Breast epithelium (tissue), 4 donors: ENCODE measurements around the gene SLX4. TPM values are rescaled to one million over a fixed set of nuclear protein-coding genes. Genes with fewer than 3 reads are reported as not detected.
"Not testable (repeated sequence)": the region's sequence is repeated elsewhere in the genome, so short reads cannot be mapped to it uniquely, and the experiment has no call there.

ENCODE experiments used
- DNase-seq, 2 donors: peaks; one replicate each; pipeline ENCODE4 v3.0.0-alpha.2; 2019; ENCODE audit warnings: low spot score in 2 of 2
- H3K27ac ChIP-seq, 2 donors: fragments of 200-600 bp; sonication (generic) in 1 of 2; one replicate each; pipeline ENCODE4 v1.5.1; 2016 to 2019; ENCODE audit warnings: mild to moderate bottlenecking in 1 of 2
- H3K27me3 ChIP-seq, 2 donors: fragments of 200-600 bp; sonication (generic) in 1 of 2; one replicate each; pipeline versions ENCODE4 v1.5.1 to v1.6.0; 2017 to 2019; ENCODE audit warnings: control low read depth in 1 of 2, mild to moderate bottlenecking in 1 of 2
- H3K36me3 ChIP-seq: fragments of 200-600 bp; one replicate; pipeline ENCODE4 v1.5.1; 2019
- H3K4me1 ChIP-seq, 2 donors: fragments of 200-600 bp; sonication (generic); one replicate each; pipeline ENCODE4 v1.5.1; 2016 to 2019; ENCODE audit warnings: control low read depth in 1 of 2
- H3K4me3 ChIP-seq, 3 donors: fragments of 200-600 bp; sonication (generic); 1 replicate in 2 of 3; 2 replicates in 1 of 3; pipeline ENCODE4 v1.5.1; 2016 to 2019; ENCODE audit warnings: mild to moderate bottlenecking in 3 of 3, moderate library complexity in 2 of 3
- H3K9me3 ChIP-seq, 2 donors: fragments of 200-600 bp; sonication (generic) in 1 of 2; one replicate each; pipeline ENCODE4 v1.5.1; 2016 to 2019; ENCODE audit warnings: control low read depth in 1 of 2
- POLR2A ChIP-seq: fragments of 450-650 bp; IDR thresholded peaks from one replicate; pipeline ENCODE4 v1.6.1; 2016; ENCODE audit warnings: antibody characterized with exemption, mild to moderate bottlenecking, moderate library complexity
- POLR2AphosphoS5 ChIP-seq, 3 donors: sonication (generic); formaldehyde crosslinking; IDR thresholded peaks; one replicate each; pipeline ENCODE4 v1.6.1; 2017; ENCODE audit warnings: antibody characterized with exemption in 3 of 3
- intact Hi-C: fragments of 100-400 bp; cut with DNase I; formaldehyde crosslinking; loops from one replicate; pipeline ENCODE4 v1.15.1; 2023; ENCODE audit warnings: low total_unique reads
- total RNA-seq, 3 donors: library from RNA; depleted of rRNA; stranded (reverse); fragments of >200 nt; gene quantifications; one replicate each; pipeline ENCODE4 v1.1.0, GENCODE V29; 2016
- TF ChIP-seq, protein P1 (sequence below), 3 donors: fragments of 450-650 bp; IDR thresholded peaks; one replicate each; pipeline ENCODE4 v1.5.1; 2016 to 2017; ENCODE audit warnings: antibody characterized with exemption in 3 of 3, mild to moderate bottlenecking in 3 of 3, moderate library complexity in 3 of 3

SLX4 gene, protein sequence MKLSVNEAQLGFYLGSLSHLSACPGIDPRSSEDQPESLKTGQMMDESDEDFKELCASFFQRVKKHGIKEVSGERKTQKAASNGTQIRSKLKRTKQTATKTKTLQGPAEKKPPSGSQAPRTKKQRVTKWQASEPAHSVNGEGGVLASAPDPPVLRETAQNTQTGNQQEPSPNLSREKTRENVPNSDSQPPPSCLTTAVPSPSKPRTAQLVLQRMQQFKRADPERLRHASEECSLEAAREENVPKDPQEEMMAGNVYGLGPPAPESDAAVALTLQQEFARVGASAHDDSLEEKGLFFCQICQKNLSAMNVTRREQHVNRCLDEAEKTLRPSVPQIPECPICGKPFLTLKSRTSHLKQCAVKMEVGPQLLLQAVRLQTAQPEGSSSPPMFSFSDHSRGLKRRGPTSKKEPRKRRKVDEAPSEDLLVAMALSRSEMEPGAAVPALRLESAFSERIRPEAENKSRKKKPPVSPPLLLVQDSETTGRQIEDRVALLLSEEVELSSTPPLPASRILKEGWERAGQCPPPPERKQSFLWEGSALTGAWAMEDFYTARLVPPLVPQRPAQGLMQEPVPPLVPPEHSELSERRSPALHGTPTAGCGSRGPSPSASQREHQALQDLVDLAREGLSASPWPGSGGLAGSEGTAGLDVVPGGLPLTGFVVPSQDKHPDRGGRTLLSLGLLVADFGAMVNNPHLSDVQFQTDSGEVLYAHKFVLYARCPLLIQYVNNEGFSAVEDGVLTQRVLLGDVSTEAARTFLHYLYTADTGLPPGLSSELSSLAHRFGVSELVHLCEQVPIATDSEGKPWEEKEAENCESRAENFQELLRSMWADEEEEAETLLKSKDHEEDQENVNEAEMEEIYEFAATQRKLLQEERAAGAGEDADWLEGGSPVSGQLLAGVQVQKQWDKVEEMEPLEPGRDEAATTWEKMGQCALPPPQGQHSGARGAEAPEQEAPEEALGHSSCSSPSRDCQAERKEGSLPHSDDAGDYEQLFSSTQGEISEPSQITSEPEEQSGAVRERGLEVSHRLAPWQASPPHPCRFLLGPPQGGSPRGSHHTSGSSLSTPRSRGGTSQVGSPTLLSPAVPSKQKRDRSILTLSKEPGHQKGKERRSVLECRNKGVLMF (N-terminal part only)
- 1 to 10 TPM; 3.0 to 4.3 (median 3.7) TPM for total RNA-seq

DNA sequence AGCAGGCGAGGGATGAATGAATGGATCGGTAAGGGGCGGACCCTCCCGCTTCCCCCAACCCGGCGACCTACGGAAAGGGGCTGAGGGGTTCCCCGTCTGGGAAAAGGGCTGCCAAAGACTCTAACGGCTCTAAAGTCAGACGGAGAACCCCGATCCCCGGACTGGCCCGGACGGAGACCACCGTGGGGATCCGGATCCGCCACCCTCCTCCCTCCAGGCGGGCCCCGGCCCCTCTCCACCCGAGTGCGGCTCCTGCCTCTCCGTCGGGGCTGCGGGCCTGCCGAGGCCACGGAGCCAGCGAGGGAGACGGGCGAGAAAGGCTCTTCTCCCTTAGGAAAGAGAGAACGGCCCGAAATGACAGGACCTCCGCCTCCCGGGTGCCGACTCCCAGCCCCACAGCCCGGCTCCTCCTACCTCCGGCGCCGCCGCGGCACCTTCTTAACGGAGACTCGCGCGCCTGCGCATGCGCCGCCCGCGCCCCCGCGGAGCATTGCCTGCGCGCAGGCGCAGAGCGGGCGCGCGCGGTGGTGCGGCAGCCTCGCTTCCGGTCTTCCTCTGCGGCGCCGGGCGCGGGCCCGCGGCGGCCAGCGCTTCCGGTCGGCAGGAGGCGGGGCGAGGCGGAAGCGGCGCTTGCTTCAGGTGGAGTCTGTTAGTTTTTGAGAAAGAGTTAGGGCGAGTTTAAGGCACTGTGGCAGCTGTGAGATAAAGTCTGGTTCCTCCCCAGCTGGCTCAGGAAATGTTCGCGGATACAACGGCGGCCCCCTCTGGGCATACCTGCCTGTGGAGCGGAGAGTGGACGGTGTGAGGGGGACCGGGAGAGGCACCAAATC is at the start of gene SLX4:
Gene SLX4 (minus strand): TSS at position 461 of the 830 bp plus-strand sequence. CDS start 2,642 bp downstream, outside the sequence.
- no peaks in the 10 kb centered on the region for H3K27me3 ChIP-seq
- intact Hi-C loops = no loop called here
- peak within 1 kb of the TSS; percentile 74 to 99 (median 95) for H3K4me3 ChIP-seq
- H3K4me1 ChIP-seq = peaks cover 0 to 6% of the 10 kb centered on the region in 2 donors
- H3K9me3 ChIP-seq = no peaks in the 10 kb centered on the region
- no peak for TF ChIP-seq POLR2AphosphoS5 (IDR thresholded peaks at IDR 0.05)
- TF ChIP-seq, protein P1, sequence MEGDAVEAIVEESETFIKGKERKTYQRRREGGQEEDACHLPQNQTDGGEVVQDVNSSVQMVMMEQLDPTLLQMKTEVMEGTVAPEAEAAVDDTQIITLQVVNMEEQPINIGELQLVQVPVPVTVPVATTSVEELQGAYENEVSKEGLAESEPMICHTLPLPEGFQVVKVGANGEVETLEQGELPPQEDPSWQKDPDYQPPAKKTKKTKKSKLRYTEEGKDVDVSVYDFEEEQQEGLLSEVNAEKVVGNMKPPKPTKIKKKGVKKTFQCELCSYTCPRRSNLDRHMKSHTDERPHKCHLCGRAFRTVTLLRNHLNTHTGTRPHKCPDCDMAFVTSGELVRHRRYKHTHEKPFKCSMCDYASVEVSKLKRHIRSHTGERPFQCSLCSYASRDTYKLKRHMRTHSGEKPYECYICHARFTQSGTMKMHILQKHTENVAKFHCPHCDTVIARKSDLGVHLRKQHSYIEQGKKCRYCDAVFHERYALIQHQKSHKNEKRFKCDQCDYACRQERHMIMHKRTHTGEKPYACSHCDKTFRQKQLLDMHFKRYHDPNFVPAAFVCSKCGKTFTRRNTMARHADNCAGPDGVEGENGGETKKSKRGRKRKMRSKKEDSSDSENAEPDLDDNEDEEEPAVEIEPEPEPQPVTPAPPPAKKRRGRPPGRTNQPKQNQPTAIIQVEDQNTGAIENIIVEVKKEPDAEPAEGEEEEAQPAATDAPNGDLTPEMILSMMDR (IDR thresholded peaks at IDR 0.05) = no peak
- TF ChIP-seq POLR2A = no peak
- peak within 1 kb of the TSS; percentile 76 to 90 for H3K27ac ChIP-seq
- peak; percentile 82 to 86 for DNase-seq
- H3K36me3 ChIP-seq = no peaks in the 10 kb centered on the region

DNA sequence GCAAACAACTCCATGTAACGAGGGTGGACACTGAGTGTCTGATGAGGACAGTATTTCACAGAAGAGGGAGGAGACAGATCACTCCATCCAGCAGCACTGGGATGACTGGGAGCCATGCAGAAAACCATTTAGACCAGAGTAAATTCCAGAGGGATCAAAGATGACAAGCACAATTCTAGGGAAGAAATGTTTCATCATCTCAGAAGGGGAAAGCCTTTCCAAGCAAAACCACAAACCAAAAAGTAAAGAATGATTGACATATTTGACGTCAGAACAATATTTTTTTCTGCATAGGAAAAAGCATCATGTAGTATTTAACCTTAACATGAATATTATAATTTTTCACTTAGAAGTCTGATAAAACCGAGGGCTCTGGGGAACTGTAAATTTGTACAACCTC is 47.8 kb upstream of the SLX4 start:
- Histone ChIP-seq H3K4me3 (no peak overlapping the region), H3K27ac (no peak overlapping the region), H3K4me1 (no peaks in the 10 kb centered on the region), H3K36me3 (peaks cover 9% of the 10 kb centered on the region), H3K9me3 (no peaks in the 10 kb centered on the region), H3K27me3 (no peaks in the 10 kb centered on the region)
- no peak for DNase-seq
- TF ChIP-seq POLR2AphosphoS5 (IDR thresholded peaks at IDR 0.05) = no peak
- TF ChIP-seq POLR2A = no peak
- TF ChIP-seq, protein P1 (IDR thresholded peaks at IDR 0.05) = no peak
- intact Hi-C loops = no loop called here

DNA sequence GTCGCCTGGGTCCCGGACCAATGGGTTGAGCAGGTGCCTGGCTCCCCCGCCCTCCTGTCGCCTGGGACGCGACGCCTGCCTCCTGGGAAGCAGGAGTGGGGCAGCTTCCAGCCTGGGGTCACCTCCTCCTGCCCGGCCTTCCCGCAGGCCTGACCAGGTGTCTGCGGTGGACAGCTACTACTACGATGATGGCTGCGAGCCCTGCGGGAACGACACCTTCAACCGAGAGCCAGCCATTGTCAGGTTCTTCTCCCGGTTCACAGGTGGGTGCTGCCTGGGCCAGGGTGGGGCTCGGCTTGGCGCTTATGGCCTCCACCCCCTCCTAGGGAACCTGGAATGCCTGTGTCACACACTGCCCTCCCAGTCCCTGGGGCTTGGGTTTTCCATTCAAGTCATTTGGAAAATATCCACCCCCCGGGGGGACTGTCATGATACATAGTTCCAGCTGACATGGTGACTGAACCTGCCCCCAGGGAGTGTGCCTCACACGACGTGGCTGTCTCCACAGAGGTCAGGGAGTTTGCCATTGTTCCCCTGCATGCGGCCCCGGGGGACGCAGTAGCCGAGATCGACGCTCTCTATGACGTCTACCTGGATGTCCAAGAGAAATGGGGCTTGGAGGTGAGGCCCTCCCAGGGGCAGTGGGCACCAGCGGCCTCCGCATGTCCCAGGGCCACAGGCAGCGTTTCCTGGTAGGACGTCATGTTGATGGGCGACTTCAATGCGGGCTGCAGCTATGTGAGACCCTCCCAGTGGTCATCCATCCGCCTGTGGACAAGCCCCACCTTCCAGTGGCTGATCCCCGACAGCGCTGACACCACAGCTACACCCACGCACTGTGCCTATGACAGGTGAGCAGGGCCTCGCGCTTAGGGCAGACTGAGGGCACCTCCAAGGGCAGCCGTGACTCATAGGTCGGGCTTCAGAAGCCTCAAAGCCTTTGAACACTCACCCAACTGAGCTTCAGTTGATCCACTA is 45.4 kb upstream of the SLX4 start:
- Histone ChIP-seq H3K27me3 (no peaks in the 10 kb centered on the region), H3K27ac (no peak overlapping the region), H3K36me3 (peaks cover 9% of the 10 kb centered on the region), H3K4me1 (no peaks in the 10 kb centered on the region), H3K4me3 (no peak overlapping the region), H3K9me3 (no peaks in the 10 kb centered on the region)
- intact Hi-C loops = no loop called here
- no peak for DNase-seq
- TF ChIP-seq, protein P1 (IDR thresholded peaks at IDR 0.05) = no peak
- TF ChIP-seq POLR2AphosphoS5 (IDR thresholded peaks at IDR 0.05) (no peak), POLR2A (no peak)

DNA sequence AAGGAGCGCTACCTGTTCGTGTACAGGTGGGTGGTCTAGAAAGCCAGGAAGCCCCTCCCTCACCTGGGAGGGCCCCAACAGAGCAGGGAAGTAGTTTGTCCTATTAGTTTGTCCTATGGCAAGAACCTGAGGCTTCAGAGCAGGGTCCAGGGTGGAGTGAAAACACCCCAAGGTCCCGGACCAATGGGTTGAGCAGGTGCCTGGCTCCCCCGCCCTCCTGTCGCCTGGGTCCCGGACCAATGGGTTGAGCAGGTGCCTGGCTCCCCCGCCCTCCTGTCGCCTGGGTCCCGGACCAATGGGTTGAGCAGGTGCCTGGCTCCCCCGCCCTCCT is 44.7 kb upstream of the SLX4 start:
- H3K4me1 ChIP-seq, DNase-seq, intact Hi-C loops, H3K4me3 ChIP-seq, H3K9me3 ChIP-seq, H3K27me3 ChIP-seq, H3K36me3 ChIP-seq, H3K27ac ChIP-seq: not testable (repeated sequence)
